Choroid plexus epithelial cell (primary cell): ENCODE measurements around the gene PRKACG.
A peak's percentile ranks its signal among the peaks of the same experiment; 100 is the strongest.

Experiments used
- DNase-seq: peaks from one replicate; pipeline ENCODE4 v3.0.0-alpha.2; 2010; ENCODE audit warnings: low read depth
- H3K4me3 ChIP-seq: 2 replicates; pipeline ENCODE4 v1.5.1; 2011; ENCODE audit warnings: low read depth, mild to moderate bottlenecking, control low read depth, low read length, moderate library complexity
- CTCF ChIP-seq: conservative IDR thresholded peaks from 2 replicates; pipeline ENCODE4 v1.5.1; 2011; ENCODE audit warnings: low read depth, mild to moderate bottlenecking, control low read depth, inconsistent platforms, low read length, moderate library complexity

Gene PRKACG

GRCh38 chr9:69036309-69036708 lies 22.4 kb upstream of the PRKACG start:
- peak overlapping the region; percentile 68 for H3K4me3 ChIP-seq
- peak; percentile 36 for DNase-seq
- TF ChIP-seq CTCF: no peak

GRCh38 chr9:69035438-69036308 lies 21.8 kb upstream of the PRKACG start, which contains the start of gene FXN:
TSS of gene FXN (plus strand) at chr9:69035752. CDS start at chr9:69035783, 31 bp downstream.
- TF ChIP-seq CTCF: peak; percentile 91
- peak within 1 kb of the TSS; percentile 68 for H3K4me3 ChIP-seq
- peak; percentile 88 for DNase-seq

GRCh38 chr9:69034071-69034470 lies 20.2 kb upstream of the PRKACG start:
- DNase-seq: no peak
- TF ChIP-seq CTCF: no peak
- no peak overlapping the region for H3K4me3 ChIP-seq

GRCh38 chr9:69030851-69031645 lies 17.1 kb upstream of the PRKACG start:
- DNase-seq: peak; percentile 33
- TF ChIP-seq CTCF: no peak
- no peak overlapping the region for H3K4me3 ChIP-seq

- TF ChIP-seq CTCF: no peak
- H3K4me3 ChIP-seq: no peak overlapping the region
- DNase-seq: no peak
These were observed 15.6 kb upstream of the PRKACG start for GRCh38 chr9:69029535-69029934.

GRCh38 chr9:69028754-69029153 lies 14.8 kb upstream of the PRKACG start:
- DNase-seq: no peak
- H3K4me3 ChIP-seq: no peak overlapping the region
- no peak for TF ChIP-seq CTCF
